GM18858 (cell line): ENCODE data around the gene GPR142.

Experiments used
- ATAC-seq: cut with Tn5 transposase; IDR thresholded peaks from one replicate; pipeline ENCODE4 v1.9.1; 2021; ENCODE audit not compliant: unreplicated experiment

Gene GPR142, protein sequence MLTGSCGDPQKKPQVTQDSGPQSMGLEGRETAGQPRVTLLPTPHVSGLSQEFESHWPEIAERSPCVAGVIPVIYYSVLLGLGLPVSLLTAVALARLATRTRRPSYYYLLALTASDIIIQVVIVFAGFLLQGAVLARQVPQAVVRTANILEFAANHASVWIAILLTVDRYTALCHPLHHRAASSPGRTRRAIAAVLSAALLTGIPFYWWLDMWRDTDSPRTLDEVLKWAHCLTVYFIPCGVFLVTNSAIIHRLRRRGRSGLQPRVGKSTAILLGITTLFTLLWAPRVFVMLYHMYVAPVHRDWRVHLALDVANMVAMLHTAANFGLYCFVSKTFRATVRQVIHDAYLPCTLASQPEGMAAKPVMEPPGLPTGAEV

DNA sequence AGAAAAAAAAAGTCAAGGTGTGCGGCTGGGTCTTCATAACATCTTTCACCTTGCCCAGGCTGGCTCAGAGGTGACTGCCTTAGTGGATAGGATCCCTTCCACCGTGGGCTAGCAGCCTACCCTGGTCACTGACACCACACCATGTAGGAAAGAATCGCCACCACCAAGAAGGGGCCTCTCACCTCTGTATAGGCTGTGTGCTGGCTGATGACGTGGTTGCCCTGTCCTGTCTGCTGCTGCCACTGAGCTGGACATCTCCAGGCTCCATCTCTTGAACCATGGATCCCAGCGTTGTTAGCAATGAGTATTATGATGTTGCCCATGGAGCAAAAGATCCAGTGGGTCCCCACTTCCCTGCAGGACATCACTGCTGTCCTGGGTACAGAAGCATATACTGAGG, at the start of gene GPR142:
Gene GPR142, plus strand, starts transcription at position 301 of the 400 bp plus-strand sequence. CDS start 2,035 bp downstream, outside the sequence.
- no peak for ATAC-seq

DNA sequence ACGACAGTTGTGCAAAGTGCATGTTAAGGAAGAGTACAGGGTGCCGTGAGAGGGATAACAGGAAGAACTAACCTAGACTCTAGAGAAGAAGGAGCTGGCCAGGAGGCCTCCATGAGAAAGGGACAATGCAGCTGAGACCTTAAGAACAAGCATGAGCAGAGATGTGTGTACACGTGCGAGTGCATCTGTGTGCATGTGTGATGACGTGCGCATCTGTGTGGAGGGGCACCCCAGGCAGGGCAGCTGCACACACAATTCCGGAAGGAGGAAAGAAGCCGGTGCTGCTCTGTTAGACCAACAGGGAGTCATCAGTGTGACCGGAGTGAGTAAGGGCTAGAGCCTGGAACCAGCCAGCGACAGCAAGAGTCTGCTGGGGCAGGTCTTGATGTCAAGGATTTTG, 48.9 kb upstream of the GPR142 start:
- no peak for ATAC-seq

DNA sequence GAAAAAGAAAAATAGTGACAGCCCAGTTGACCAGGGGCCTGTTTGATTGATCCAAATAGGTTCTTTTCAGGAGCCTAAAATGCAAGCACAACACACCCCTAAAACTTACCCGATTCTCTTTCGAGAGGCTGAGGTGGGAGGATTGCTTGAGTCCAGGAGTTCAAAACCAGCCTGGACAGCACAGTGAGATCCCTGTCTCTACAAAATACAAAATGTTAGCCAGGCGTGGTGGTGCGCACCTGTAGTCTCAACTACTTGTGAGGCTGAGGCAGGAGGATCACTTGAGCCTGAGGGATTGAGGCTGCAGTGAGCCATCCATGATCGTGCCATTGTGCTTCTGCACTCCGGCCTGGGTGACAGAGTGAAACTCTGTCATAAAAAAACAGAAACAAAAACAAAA, 42.8 kb upstream of the GPR142 start:
- no peak for ATAC-seq

DNA sequence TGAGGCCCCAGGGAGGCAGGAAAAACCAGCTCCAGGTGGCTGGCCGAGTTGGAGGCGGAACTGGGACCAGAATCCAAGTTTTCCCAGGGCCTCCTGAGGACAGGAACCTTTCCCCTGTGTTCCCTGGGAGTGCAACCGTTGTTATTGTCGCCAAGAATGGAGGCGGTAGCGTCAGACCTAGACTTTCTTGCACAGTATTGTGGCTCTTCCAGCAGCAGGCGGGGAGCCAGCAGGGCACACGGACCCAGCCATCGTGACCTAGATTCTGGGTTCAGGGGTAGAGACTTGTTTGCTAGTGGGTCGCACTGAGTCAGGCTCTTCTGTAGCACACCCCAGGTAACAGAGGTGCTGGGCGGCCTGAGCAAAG, 41.9 kb upstream of the GPR142 start:
- no peak for ATAC-seq

DNA sequence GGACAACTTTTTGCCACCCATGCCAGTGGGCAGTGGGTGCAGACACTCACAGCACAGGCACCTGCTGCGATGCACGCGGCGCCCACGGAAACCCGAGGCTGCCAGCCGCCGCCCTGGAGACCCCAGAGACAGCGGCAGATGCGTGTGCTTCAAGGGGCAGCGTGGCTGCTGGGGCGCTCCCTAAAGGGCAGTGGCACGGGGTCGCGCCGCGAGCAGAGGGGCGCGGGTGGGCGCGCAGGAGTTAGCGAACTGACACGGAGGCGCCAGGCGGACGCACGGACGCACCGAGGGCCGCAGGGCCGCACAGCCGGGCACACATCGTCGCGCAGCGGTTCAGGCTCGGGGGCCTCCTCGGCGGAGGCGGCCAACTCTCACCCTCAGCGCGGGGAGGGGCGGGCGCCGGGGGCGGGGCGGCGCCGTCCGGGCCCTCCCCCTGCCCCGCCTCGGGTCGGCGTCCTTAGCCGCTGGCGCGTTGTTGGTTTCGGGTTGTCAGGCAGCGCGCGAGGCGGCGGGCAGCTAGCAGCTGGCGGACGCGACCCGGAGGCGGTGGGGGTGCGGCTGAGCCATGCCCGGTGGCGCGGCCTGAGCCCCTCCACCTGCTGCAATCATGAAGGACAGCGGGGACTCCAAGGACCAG, 41.4 kb upstream of the GPR142 start, which contains the start of gene KIF19:
Gene KIF19, plus strand, starts transcription at position 484 of the 637 bp plus-strand sequence. Its CDS starts 124 bp downstream, at position 608.
- no peak for ATAC-seq

DNA sequence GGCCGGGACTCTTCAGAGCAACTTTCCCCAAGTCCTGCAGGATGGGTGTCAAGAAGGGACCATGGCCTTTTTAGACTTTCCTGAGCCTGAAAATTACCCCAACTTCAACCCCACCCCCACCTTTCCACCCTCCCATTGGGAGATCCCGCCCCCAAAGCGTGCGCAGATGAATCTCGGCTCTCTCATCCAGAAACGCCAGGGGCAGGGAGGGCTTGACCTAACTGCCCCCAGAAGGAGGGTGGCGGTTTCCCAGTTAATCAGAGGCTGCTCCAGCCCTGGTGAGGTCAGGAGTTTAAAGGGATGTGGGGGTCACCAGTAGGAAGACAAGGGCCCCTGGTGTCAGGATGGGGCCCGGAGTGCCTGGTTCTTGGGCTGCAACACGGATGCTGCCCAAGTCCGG, 40.8 kb upstream of the GPR142 start:
- ATAC-seq, result no peak

DNA sequence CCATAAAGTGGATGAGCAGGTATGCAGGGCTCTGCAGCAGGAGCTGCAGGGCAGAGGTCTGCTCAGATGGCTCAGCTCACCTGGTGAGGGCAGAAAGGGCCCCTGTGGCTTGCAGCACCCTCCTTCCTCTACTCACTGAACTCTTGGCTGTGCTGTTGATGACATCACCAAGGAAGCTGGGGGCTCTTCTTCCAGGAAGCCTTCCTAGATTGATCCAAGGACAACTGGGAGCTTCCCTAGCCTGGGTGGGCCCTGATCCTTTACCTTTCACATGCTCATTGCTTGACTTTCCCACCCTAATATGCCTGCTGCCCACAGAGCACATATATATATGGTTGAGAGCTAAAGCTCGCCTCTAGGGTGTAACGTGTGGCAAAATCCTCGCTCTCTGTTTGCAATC, 38.8 kb upstream of the GPR142 start:
- ATAC-seq, result no peak

DNA sequence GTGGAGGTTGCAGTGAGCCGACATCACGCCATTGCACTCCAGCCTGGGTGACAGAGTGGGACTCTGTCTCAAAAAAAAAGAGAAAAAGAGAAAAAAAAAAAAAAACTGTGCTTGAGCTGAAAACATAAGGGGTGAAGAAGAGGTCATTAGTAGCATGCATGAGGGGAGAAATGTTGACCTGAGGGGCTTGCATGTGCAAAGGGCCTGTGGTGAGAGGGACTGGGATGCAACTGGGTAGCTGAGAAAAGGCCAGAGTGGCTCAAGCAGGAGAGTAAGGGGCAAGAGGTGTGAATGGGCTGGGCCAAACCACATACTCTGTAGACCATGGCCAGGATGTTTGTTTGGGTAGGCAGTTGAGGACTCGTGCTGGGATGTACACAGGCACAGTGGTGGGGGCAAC, 37.9 kb upstream of the GPR142 start:
- no peak for ATAC-seq

DNA sequence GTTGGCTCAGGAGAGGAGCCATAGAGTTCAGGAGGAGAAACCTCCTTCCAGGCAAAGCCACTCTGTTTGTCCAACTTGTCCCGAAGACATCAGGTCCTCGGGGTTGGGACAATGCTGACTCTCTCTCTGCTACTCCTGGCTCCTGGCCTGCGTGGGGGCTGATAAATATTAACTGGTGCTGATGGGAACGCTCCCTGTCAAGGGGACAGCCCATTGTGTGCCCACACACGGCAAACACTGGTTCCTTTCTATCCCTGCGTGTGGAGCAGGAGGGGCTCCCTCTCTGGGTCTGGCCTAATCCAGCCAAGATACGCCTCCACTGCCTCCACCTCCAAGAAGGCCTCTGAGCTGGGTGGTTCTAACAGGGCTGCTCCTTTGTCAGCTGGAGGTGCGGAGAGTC, 36.9 kb upstream of the GPR142 start:
- ATAC-seq, result no peak

DNA sequence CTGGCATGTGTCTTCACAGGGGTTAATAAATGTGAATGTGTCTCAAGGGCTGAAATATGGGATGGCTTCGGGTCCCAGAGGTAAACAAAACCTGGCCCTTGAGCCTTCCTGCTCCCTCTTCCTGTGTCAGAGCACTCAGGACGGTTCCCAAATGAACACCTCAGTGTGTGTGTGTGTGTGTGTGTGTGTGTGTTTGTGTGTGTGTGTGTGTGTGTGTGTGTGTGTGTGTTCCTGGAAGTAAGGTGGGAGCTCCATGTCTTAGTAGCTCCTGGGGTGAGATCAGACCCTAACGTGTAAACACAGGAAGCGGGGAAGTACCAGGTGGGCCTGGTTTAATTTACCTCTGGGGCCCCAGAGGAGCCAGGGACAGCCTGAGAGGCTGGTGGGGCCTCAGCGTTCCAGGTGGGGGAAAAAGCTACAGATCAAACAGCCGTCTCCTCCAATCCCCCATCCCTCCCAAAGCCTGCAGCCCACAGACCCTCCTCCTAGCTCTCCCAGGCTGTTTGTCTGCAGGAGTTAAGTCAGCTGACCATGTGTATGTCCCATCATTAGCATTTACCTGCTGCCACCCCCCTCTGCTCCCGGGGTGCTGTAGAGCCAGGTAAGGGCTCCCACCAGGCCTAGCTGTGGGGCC, 35.2 kb upstream of the GPR142 start:
- ATAC-seq, result no peak

DNA sequence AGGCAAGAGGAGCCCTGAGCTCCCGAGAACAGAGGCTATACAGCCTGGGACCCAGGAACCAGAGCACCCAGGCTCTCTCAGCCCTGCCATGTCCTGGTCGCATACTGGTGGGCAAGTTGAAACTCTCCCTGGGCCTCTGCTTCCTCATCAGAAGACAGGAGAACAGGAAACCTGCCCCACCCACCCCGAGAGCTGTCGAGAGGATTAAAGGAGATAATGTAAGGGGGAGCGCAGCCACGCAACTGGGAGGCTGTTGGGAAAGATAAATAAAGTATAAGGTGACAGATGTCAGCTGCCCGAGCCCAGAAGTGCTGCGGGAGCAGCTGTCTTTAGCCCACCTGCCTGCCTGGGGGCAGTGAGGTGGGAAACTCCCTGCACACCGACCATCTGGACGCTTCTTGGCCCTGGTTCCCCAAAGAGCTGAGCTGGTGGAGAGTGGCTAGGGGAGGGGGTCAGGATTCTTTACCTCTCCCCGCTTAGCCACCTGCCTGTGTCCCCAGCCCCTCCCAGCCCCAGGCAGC, 34.5 kb upstream of the GPR142 start:
- no peak for ATAC-seq

DNA sequence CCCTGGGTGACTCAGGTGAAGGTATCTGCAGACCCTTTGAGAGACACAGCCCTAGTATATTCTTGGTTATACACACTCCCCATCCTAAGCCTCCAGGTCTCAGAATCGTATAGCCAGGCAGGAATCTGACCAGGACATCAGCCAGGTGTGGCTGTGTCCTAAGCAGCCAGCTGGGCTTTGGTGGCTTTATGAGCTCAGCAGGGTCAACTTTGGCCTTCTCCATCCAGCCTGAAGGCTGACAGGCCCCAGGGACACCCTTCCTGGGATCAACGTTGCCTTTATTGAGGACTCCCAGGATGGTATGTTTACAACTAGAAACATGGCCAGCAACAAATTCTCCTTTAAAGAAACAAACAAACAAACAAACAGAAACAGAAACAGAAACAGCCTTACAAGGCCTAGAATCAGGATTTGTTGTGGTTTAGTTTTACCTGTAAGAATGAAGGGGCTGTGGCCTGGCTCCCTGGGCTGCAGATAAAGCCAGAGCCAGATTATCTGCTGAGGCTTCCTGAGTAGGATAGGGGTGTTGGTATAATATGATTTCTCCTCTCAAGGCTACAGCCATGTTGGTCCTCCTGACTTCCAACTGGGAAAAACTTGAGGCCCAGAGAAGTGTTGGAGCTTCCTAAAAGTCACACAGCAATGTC, 32.8 kb upstream of the GPR142 start:
- ATAC-seq, result no peak

DNA sequence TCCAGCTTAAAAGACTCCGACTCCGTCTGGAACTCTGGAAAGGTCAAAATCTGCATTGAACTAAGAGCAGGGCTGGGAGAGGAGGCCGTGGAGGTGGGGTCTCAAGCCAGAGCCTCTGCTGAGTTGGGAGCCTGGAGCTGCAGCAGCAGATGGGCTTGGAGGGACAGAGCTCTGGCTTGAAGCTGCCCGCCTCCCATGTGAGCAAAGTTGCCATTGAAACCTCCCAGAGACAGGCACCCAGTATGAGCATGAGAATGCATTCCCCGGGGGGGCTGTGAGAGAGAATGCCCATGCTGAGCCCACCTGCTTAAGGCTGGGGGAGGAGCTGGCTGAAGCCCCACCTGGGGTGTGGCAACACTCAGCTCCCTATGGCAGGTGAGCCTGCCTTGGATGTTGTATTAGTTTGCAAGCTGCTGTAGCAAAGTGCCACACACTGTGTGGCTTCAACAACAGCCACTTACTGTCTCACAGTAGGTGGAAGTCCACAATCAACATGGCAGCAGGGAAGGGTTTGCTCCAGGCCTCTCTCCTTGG, 31.7 kb upstream of the GPR142 start:
- no peak for ATAC-seq

DNA sequence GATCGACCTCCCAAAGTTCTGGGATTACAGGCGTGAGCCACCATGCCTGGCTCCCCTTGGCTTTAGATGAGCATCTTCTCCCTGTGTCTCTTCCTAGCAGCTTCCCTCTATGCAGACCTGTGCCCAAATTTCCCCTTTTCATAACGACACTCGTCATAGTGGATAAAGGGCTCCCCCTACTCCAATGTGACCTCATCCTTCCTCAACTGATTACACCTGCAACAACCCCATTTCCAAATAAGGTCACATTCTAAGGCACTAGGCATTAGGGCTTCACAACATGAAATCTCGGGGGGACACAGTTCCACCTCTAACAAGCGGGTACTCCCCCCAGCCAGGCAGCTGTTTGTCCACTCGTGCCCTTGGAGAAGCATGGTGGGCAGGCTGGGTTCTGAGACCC, 31.0 kb upstream of the GPR142 start:
- no peak for ATAC-seq

DNA sequence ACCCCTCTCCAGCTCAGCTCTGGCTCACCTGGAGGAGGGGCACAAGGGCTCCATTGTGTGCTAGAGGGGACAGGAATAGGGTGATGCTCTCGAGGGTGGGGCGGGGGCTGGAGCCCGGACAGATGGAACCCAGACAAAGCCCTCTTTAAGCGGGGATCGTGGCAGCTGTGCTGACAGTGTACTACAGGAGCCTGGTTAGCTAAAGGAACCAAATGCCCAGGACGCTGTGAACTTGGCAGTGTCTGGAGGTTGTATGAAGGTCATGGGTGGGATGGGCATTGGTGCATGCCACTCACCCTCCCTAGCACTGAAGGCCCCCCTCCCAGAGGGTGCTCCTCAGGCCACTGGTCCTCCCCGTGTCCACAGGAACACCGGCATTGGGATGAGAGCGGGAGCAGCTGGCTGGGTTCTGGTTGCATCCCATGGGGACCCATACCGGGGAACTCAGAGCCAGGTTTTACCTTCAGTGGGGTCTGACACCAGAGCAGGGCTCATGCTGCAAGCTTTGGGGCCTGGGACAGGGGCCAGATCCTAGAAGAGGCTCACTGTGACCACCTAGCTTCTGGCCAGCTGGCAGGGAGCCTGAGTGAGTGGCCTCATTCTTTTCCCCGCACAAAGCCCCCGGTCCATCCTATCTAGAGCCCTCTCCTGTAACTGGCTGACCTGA, 29.3 kb upstream of the GPR142 start:
- ATAC-seq, result no peak

DNA sequence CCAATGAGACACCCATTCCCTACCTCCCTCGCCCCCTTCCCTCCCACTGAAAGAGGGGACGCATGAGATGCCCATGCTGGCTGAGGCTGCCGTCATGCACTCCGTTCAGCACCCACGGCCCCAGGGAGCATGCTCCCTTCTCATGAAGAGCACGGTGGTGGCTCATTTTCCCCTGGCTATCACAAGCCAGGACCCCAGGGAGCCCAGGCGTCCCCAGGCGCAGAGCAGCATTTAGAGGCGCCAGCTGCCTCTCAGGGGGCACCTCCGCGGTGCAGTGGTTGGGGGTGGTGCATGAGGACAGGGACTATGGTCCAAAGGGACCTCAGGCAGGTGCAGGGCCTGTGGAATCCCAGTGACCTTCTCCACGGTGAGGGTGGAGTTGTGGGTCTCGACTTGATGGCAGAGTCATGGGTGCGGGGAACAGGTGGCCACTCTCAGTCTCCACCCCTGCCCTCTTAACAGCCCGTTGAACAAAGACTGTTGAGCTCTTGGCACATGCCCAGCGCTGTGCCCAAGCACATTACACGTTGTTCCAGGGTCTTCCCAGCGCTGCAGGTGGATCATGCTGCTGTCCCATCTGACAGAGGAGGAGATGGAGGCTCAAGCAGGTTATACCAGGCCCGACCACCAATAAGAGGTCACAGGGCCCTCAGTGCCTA, 27.6 kb upstream of the GPR142 start:
- no peak for ATAC-seq

DNA sequence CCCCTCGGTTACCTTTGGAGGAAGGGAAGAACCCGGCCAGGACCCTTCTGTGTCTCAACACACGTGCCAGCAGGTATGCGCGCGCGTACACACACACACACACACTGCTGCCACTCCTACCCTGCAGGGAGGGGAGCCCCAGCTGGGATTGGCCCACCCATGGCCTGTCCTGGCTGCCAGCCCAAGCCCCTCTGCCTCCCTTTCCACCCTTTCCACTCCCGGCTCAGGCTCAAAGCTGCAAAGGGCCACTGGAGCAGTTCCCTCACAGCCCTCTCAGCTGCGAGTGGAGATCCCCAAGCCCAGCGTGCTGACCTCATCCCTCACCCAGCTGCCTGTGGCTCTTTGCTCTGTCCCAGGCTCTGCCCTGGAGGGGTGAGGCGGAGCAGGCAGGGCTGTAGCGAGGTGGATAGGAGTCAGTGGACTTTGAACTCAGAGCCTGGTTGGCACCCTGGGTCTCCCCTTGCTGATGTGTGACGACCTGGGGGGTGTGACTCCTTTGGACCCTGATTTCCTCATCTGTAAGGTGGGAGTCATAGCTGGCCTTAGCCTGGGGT, 26.8 kb upstream of the GPR142 start:
- ATAC-seq, result no peak

DNA sequence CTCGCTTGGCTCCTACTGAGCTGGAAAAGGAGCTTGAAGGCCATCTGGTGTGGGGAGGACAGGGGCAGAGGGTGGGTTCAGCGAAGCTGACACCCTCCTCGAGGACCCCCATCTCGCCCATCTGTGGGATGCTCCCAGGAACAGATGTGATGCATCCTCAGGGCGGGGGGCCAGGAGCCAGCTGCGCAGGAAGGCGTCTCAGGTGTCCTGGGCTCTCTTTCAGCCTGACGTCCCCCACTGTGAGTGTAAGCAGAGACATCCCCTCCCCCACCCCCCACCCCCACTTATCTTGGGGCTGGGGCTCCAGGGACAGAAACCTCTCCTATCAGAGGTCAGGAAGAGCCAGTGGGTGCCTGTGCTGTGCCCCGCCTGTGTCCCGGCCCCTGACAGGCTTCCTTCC, 25.1 kb upstream of the GPR142 start:
- no peak for ATAC-seq

DNA sequence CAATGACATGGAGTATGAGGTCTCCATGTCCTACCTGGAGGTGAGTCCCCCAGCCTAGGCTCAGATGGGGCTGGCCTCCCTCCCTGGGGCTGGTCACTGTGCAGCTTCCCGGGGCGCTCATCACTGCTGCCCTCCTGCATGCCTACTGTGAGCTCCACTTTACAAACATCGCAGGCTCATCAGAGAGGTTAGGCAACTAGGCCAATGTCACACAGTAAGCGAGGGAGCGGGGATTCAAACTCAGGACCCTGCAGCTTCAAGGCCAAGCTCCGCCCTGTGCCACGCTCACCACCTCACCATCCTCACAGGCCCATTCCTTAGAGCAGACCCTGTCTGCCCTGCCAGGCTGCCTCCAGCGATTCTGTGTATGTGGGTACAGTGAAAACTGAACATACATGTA, 24.2 kb upstream of the GPR142 start:
- no peak for ATAC-seq
